Measurements from ENCODE around the gene ZEB2. TPM values are rescaled to one million over a fixed set of nuclear protein-coding genes. Genes with fewer than 3 reads are reported as not detected.

ZEB2 gene
- total and polyA plus RNA-seq, 5 donors = 40.2 to 147 (median 135) TPM

DNA sequence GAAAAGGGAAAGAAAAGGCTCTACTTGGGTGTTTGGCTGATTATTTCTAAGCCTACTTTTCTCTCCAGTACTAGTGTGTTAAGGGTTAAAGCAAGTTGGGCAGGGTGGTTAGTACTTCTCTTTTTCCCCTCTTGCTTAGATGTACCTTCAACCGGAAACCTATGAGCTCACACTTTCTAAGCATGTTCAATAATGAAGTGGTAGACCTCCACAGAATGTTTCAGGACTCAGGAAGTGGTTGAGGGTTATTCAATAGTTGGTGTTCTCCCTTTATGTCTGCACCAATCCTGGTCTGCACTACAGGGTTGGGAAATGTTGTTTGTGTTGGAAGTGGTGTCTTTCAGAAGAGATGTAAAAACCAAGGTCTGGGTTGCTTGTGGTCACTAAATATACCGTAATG lies 137.1 kb downstream of the ZEB2 start:
- Histone ChIP-seq H3K9me3 (ENCODE audit: control insufficient read depth, low read length) (no peaks in the 10 kb centered on the region), H3K27ac (ENCODE audit: low read length) (no peak overlapping the region), H3K4me3 (ENCODE audit: low read length) (no peak overlapping the region), H3K4me1 (ENCODE audit: control insufficient read depth, insufficient read depth, low read length) (peaks cover 3% of the 10 kb centered on the region), H3K27me3 (ENCODE audit: control insufficient read depth, insufficient read depth) (no peaks in the 10 kb centered on the region)
- DNase-seq = no peak
- intact Hi-C loops (cut with DNase I) = loop anchor here in 2 of 4 donors (10.0 kb wide), 1 partner anchor 48 kb away; a partner anchor contains a TSS
- peak; percentile 47 to 58 for ATAC-seq
- 69% methylated on average over 2 of the region's 2 CpGs for WGBS

DNA sequence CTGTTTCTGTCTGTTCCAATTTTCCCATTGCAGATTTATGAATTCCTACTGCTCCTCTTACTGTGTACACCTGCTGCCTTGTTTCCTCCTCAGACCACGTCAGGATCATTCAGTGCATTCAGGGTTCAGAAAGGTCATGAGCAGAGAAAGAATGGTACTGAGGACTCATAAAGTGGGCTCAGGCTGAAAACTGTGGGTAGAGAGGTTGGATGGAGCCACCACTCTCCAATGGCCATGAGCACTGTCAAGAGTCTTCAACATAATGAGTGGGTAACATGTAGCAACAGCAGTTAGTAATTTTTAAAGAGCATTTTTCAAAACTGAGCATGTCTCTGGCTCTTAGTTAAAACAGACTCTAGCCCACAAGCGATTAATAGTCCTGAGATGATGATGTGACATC lies 138.2 kb downstream of the ZEB2 start:
- Histone ChIP-seq H3K27me3 (ENCODE audit: control insufficient read depth, insufficient read depth) (no peaks in the 10 kb centered on the region), H3K9me3 (ENCODE audit: control insufficient read depth, low read length) (no peaks in the 10 kb centered on the region), H3K27ac (ENCODE audit: low read length) (no peak overlapping the region), H3K4me3 (ENCODE audit: low read length) (no peak overlapping the region), H3K4me1 (ENCODE audit: control insufficient read depth, insufficient read depth, low read length) (peaks cover 3% of the 10 kb centered on the region)
- intact Hi-C loops (cut with DNase I) = loop anchor here in 2 of 4 donors (10.0 kb wide), 1 partner anchor 47 kb away; a partner anchor contains a TSS
- WGBS = 79% methylated on average over 2 of the region's 2 CpGs
- DNase-seq (no peak), ATAC-seq (no peak)

DNA sequence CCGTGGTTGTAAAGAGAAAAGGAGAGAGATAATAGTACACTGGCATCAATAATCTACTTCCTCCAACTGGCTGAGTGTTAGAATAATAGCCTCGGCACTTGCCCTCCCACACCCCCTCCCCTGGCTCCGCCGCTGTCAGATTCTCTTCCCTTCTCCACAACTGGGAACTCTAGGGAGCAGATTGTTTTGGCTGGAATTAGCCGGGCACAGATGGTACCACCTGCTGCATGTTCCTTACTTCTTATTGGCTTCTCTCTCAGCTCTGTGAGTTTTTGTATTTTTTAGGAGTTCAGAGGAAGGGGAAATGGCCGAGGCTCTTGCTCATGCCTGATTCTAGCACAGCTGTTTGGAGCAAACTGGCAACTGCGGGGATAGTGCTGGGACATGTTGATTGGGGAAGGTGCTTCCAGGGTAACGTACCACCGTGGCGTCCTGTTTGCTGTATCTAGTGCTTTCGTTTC lies 140.0 kb downstream of the ZEB2 start:
- DNase-seq = peak; percentile 36 to 69 (median 66)
- peak overlapping the region; percentile 19 for H3K27ac ChIP-seq (ENCODE audit: low read length)
- ATAC-seq = peak; percentile 73 to 75
- peak overlapping the region; percentile 49 for H3K4me3 ChIP-seq (ENCODE audit: low read length)
- intact Hi-C loops (cut with DNase I) = loop anchor here in 2 of 4 donors (10.0 kb wide), 1 partner anchor 45 kb away; a partner anchor contains a TSS
- 11% methylated on average over 11 of the region's 11 CpGs for WGBS
- no peaks in the 10 kb centered on the region for H3K27me3 ChIP-seq (ENCODE audit: control insufficient read depth, insufficient read depth)
- peaks cover 7% of the 10 kb centered on the region for H3K4me1 ChIP-seq (ENCODE audit: control insufficient read depth, insufficient read depth, low read length)
- H3K9me3 ChIP-seq (ENCODE audit: control insufficient read depth, low read length) = no peaks in the 10 kb centered on the region

DNA sequence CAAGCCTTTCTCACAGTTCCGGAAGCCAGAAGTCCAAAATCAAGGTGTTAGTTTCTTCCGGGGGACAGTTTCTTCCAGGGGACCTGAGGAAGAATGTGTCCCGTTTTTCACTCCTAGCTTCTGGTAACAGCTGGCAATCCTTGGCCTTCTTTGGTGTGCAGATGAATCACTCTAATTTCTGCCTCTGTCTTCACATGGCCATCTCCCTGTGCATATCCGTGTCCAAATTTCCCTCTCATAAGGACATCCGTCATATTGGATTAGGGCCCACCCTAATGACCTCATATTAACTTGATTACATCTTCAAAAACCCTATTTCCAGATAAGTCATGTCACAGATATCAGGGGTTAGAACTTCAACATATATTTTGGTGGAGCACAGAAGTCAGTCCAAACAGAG lies 141.4 kb downstream of the ZEB2 start:
- DNase-seq (no peak), ATAC-seq (peak in 1 of 2 donors; percentile 43)
- peak overlapping the region; percentile 26 for H3K27ac ChIP-seq (ENCODE audit: low read length)
- H3K4me1 ChIP-seq (ENCODE audit: control insufficient read depth, insufficient read depth, low read length) = peaks cover 7% of the 10 kb centered on the region
- intact Hi-C loops (cut with DNase I) = no loop called here
- no peaks in the 10 kb centered on the region for H3K27me3 ChIP-seq (ENCODE audit: control insufficient read depth, insufficient read depth)
- 75% methylated on average over 5 of the region's 5 CpGs for WGBS
- no peaks in the 10 kb centered on the region for H3K9me3 ChIP-seq (ENCODE audit: control insufficient read depth, low read length)
- H3K4me3 ChIP-seq (ENCODE audit: low read length) = no peak overlapping the region

DNA sequence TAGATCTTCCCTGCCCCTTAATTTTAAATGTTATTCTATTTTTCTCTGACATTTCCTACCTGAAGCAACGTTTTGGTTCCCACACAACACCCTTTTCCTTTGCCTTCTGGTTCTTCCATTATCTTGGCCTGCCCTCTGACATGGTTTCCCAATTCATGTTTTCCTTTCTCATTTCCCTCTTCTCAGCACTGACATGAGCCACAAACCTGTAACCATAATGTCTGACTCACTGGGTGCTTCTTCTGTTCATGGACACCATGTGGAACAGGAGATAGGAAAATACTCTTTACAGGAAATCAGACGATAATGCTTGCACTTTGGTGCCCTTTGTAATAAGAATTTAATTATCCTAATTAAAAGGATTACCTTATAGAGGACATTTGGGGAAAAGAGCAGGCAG lies 142.0 kb downstream of the ZEB2 start:
- ATAC-seq = peak in 1 of 2 donors; percentile 29
- Histone ChIP-seq H3K9me3 (ENCODE audit: control insufficient read depth, low read length) (no peaks in the 10 kb centered on the region), H3K4me1 (ENCODE audit: control insufficient read depth, insufficient read depth, low read length) (peaks cover 7% of the 10 kb centered on the region), H3K27me3 (ENCODE audit: control insufficient read depth, insufficient read depth) (no peaks in the 10 kb centered on the region), H3K27ac (ENCODE audit: low read length) (no peak overlapping the region), H3K4me3 (ENCODE audit: low read length) (no peak overlapping the region)
- DNase-seq = no peak
- 63% methylated on average over 2 of the region's 2 CpGs for WGBS
- intact Hi-C loops (cut with DNase I) = no loop called here

DNA sequence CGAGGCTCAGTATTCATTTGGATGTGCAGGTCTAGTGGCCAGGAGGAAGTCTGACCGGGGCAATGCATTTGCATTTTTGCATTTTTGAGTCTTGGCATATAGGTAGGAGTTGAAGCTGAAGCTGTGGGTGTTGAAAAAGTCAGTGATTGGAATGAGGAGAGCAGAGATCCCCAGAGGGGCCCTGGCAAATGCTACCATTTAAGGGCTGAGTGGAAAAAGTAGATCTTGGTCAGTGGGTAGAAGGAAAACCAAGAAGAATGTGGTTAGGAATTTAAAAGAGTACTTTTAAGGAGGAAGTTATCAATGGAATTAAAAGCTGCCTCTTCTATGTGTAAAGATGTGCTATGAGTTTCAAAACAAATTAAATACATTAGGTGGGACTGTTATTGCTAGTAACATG lies 143.0 kb downstream of the ZEB2 start:
- no peak overlapping the region for H3K4me3 ChIP-seq (ENCODE audit: low read length)
- ATAC-seq (no peak), DNase-seq (no peak)
- 98% methylated on average over 2 of the region's 2 CpGs for WGBS
- no peaks in the 10 kb centered on the region for H3K27me3 ChIP-seq (ENCODE audit: control insufficient read depth, insufficient read depth)
- H3K9me3 ChIP-seq (ENCODE audit: control insufficient read depth, low read length) = no peaks in the 10 kb centered on the region
- intact Hi-C loops (cut with DNase I) = no loop called here
- peaks cover 7% of the 10 kb centered on the region for H3K4me1 ChIP-seq (ENCODE audit: control insufficient read depth, insufficient read depth, low read length)
- no peak overlapping the region for H3K27ac ChIP-seq (ENCODE audit: low read length)

DNA sequence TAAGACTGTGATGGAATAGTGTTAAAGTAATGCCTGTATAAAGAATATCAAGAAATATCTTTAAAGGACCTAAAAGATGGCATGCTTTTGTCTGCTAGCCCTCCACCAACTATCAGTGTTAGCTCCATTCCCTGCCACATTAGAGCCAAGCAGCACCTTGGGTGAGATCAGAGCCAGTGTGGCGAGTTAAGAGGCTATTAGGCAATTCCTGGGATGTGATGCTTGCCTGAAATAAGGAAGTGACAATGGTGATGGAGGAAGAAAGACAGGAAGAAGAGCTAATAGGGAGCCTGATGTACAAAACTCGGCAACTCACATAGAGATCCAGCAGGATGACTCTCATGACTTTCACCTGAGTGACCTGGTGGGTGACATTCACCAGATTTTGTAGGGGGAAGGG lies 143.5 kb downstream of the ZEB2 start:
- Histone ChIP-seq H3K27me3 (ENCODE audit: control insufficient read depth, insufficient read depth) (no peaks in the 10 kb centered on the region), H3K4me1 (ENCODE audit: control insufficient read depth, insufficient read depth, low read length) (peaks cover 7% of the 10 kb centered on the region), H3K27ac (ENCODE audit: low read length) (no peak overlapping the region), H3K9me3 (ENCODE audit: control insufficient read depth, low read length) (no peaks in the 10 kb centered on the region), H3K4me3 (ENCODE audit: low read length) (no peak overlapping the region)
- intact Hi-C loops (cut with DNase I) = no loop called here
- no peak for ATAC-seq
- WGBS = 88% methylated on average over 2 of the region's 2 CpGs
- DNase-seq = no peak

DNA sequence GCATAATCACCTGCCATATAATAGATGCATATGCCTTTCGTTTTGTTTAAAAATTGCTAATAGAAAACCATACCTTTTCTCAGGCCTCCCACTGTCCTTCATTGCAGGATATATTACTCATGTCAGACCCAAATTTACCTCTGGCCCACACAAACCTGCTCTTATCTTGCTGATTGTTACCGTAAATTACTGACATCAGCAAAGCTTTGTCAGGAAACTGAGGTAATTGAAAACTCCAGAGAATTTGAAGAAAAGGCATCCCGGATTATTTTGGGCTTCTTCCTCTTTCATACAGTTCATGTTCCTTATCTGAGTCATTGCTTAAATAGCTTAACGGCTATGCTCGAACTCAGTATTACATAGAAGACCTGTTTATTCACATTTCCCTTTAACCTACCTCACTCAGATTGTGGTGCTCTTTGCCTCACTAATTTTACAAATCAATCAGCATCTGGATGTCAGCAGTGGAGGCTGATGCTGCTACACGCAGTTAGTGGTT lies 145.7 kb downstream of the ZEB2 start:
- H3K9me3 ChIP-seq (ENCODE audit: control insufficient read depth, low read length) = no peaks in the 10 kb centered on the region
- DNase-seq = no peak
- ATAC-seq = no peak
- no peak overlapping the region for H3K27ac ChIP-seq (ENCODE audit: low read length)
- no peaks in the 10 kb centered on the region for H3K27me3 ChIP-seq (ENCODE audit: control insufficient read depth, insufficient read depth)
- peaks cover 4% of the 10 kb centered on the region for H3K4me1 ChIP-seq (ENCODE audit: control insufficient read depth, insufficient read depth, low read length)
- 43% methylated on average over 6 of the region's 6 CpGs for WGBS
- no peak overlapping the region for H3K4me3 ChIP-seq (ENCODE audit: low read length)
- intact Hi-C loops (cut with DNase I) = no loop called here

DNA sequence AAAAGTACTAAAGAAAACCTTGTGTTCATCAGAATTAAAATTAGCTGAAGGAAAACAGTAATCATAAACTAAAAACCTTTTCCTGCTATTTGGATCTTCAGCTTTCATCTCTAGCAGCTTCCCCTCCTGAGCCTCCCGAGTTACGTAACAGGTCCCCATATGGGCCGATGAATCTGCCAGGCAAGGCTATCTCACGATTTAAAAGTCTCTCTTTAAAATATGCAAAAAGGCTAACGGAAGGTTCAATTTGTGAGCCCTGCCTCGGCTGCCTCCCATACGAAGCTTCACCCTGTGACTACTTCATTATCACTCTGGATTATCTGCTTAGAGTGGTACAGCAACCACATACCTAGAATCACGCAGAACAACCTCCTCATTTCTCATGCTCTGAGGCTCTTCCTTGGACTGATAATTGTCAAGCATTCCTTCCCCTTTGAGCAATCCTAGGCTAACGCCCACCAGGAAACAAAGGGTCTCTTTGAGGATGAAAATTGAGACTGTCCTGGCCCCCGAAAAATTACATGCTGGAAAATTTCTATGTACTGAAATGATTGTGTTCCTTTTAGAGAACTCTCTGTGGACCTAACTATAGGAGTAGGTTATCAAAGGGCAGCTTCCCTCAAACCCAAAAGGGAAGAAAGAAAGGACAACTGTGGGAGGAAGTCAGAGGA lies 147.4 kb downstream of the ZEB2 start:
- DNase-seq (peak in 1 of 3 donors; percentile 57), ATAC-seq (peak; percentile 47 to 53)
- intact Hi-C loops (cut with DNase I) = no loop called here
- WGBS = 19% methylated on average over 10 of the region's 10 CpGs
- Histone ChIP-seq H3K4me1 (ENCODE audit: control insufficient read depth, insufficient read depth, low read length) (peaks cover 4% of the 10 kb centered on the region), H3K9me3 (ENCODE audit: control insufficient read depth, low read length) (no peaks in the 10 kb centered on the region), H3K4me3 (ENCODE audit: low read length) (peak overlapping the region; percentile 46), H3K27ac (ENCODE audit: low read length) (peak overlapping the region; percentile 3), H3K27me3 (ENCODE audit: control insufficient read depth, insufficient read depth) (no peaks in the 10 kb centered on the region)

DNA sequence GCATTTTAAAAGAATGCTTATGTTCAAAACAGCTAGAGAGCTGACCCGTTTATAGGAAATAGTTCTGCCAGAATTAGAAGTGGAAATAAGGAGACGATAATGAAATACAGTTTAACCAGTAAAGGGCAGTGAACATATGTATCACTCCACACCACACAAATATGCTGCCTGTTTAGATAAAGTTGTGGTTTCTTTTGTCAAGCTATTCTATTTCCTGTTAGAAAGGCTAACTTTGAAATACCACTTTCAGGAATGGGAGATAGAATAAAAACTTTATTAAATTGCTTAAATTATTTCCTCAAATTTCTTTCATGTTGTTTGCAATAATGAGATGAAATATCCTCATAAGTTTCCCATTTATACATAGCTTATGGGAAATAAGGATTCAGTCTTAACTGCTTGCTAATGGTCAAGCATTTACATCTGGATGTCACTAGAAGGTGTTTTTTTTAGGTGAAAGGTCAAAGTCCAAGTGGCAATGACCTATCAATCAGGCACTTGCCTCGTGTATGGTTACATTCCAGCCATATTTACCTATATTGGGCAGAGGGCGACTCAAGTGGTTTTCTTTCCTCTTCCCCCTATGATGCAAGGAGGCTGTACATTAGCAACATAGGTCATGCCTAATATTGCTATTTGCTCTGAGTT lies 148.9 kb downstream of the ZEB2 start:
- ATAC-seq (no peak), DNase-seq (no peak)
- H3K9me3 ChIP-seq (ENCODE audit: control insufficient read depth, low read length) = no peaks in the 10 kb centered on the region
- no peak overlapping the region for H3K4me3 ChIP-seq (ENCODE audit: low read length)
- intact Hi-C loops (cut with DNase I) = no loop called here
- no peak overlapping the region for H3K27ac ChIP-seq (ENCODE audit: low read length)
- WGBS = 38% methylated on average over 4 of the region's 4 CpGs
- H3K4me1 ChIP-seq (ENCODE audit: control insufficient read depth, insufficient read depth, low read length) = no peaks in the 10 kb centered on the region
- H3K27me3 ChIP-seq (ENCODE audit: control insufficient read depth, insufficient read depth) = no peaks in the 10 kb centered on the region

DNA sequence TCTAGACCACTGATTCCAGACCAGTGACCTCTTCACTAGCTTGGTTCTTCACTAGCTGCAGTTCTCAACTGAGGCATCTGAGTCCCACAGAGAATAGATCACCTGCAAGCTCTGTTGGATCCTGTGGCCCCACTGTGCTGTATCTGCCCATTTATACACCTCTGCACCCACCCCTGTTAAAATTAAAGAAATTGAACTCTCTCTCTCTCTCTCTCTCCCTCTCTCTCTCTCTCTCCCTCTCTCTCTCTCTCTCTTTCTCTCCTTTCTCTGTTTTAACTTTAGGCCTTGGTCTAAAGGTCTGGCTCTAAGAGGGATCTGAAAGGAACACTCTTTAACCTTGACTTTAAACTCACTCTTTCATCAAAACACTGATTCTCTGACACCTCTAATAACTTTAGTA lies 150.5 kb downstream of the ZEB2 start:
- no peak overlapping the region for H3K27ac ChIP-seq (ENCODE audit: low read length)
- no peaks in the 10 kb centered on the region for H3K27me3 ChIP-seq (ENCODE audit: control insufficient read depth, insufficient read depth)
- no peak for ATAC-seq
- no peaks in the 10 kb centered on the region for H3K4me1 ChIP-seq (ENCODE audit: control insufficient read depth, insufficient read depth, low read length)
- H3K9me3 ChIP-seq (ENCODE audit: control insufficient read depth, low read length) = no peaks in the 10 kb centered on the region
- no peak overlapping the region for H3K4me3 ChIP-seq (ENCODE audit: low read length)
- intact Hi-C loops (cut with DNase I) = no loop called here
- DNase-seq = no peak

Data from right cardiac atrium (tissue), 5 donors.